Naive thymus-derived CD4-positive, alpha-beta T cell (primary cell): ENCODE results near the gene TET2. TPM values are rescaled to one million over a fixed set of nuclear protein-coding genes. Genes with fewer than 3 reads are reported as not detected.

Experiments
- ATAC-seq: fragments of 150-1000 bp; cut with Tn5 transposase; 2 replicates; pipeline ENCODE4 v1.10.0; 2021; ENCODE audit warnings: mild to moderate bottlenecking, moderate library complexity
- CTCF ChIA-PET: fragments of 350-600 bp; sonication (Branson Sonifier 250); formaldehyde crosslinking; loops from one replicate; lab custom pipeline; 2021; ENCODE audit warnings: antibody characterized with exemption; lab: Charles Lee
- POLR2A ChIA-PET: fragments of 350-600 bp; sonication (Branson Sonifier 250); formaldehyde crosslinking; loops from one replicate; lab custom pipeline; 2021; ENCODE audit warnings: antibody characterized with exemption, inconsistent platforms; lab: Charles Lee
- DNase-seq, 9 donors: peaks; one replicate each; pipeline versions ENCODE4 v3.0.0 to v3.0.0-alpha.2; 2020 to 2022; ENCODE audit warnings: mixed read lengths in 1 of 9
- H3K27ac ChIP-seq: one replicate; pipeline ENCODE4 v1.7.0; 2013; ENCODE audit warnings: mild to moderate bottlenecking, low read depth, low read length, moderate library complexity
- H3K27me3 ChIP-seq, 2 donors: one replicate each; pipeline ENCODE4 v1.7.0; 2013; ENCODE audit warnings: low read length in 2 of 2, mild to moderate bottlenecking in 2 of 2, moderate library complexity in 2 of 2; ENCODE audit not compliant: control insufficient read depth in 2 of 2, insufficient read depth in 2 of 2
- H3K36me3 ChIP-seq, 3 experiments: 1 replicate in 2 of 3; 2 replicates in 1 of 3; pipeline ENCODE4 v1.7.0; 2013; ENCODE audit warnings: low read length in 3 of 3, mild to moderate bottlenecking in 3 of 3, moderate library complexity in 1 of 3; ENCODE audit not compliant: insufficient read depth in 3 of 3, control insufficient read depth in 2 of 3
- H3K4me1 ChIP-seq, 2 donors: one replicate each; pipeline ENCODE4 v1.7.0; 2013; ENCODE audit warnings: low read length in 2 of 2, mild to moderate bottlenecking in 2 of 2, moderate library complexity in 1 of 2; ENCODE audit not compliant: control insufficient read depth in 2 of 2, insufficient read depth in 2 of 2
- H3K4me3 ChIP-seq: 2 replicates; pipeline ENCODE4 v1.7.0; 2013; ENCODE audit warnings: mild to moderate bottlenecking, low read length
- H3K9me3 ChIP-seq, 3 experiments: 1 replicate in 2 of 3; 2 replicates in 1 of 3; pipeline ENCODE4 v1.7.0; 2013; ENCODE audit warnings: low read length in 3 of 3; ENCODE audit not compliant: control insufficient read depth in 2 of 3
- H3K27ac Mint-ChIP-seq, 9 donors: one replicate each; pipeline ENCODE4 v1.8.0; 2020 to 2022; ENCODE audit warnings: mixed read lengths in 9 of 9, mild to moderate bottlenecking in 8 of 9, moderate library complexity in 5 of 9, inconsistent platforms in 2 of 9
- H3K27me3 Mint-ChIP-seq, 5 donors: one replicate each; pipeline ENCODE4 v1.8.0; 2021 to 2022; ENCODE audit warnings: mixed read lengths in 5 of 5, mild to moderate bottlenecking in 1 of 5
- H3K36me3 Mint-ChIP-seq, 5 donors: one replicate each; pipeline ENCODE4 v1.8.0; 2020 to 2022; ENCODE audit warnings: mixed read lengths in 5 of 5, mild to moderate bottlenecking in 3 of 5, inconsistent platforms in 1 of 5
- H3K4me1 Mint-ChIP-seq, 7 donors: one replicate each; pipeline ENCODE4 v1.8.0; 2020 to 2022; ENCODE audit warnings: mixed read lengths in 7 of 7, mild to moderate bottlenecking in 3 of 7, inconsistent platforms in 1 of 7
- H3K4me3 Mint-ChIP-seq, 10 donors: one replicate each; pipeline ENCODE4 v1.8.0; 2020 to 2022; ENCODE audit warnings: mild to moderate bottlenecking in 10 of 10, mixed read lengths in 10 of 10, moderate library complexity in 6 of 10, inconsistent platforms in 2 of 10
- H3K9me3 Mint-ChIP-seq, 11 donors: one replicate each; pipeline ENCODE4 v1.8.0; 2020 to 2022; ENCODE audit warnings: mixed read lengths in 11 of 11, mild to moderate bottlenecking in 4 of 11, inconsistent platforms in 1 of 11, moderate library complexity in 1 of 11
- intact Hi-C, 2 donors: fragments of 100-400 bp; cut with micrococcal nuclease; formaldehyde crosslinking; loops; one replicate each; pipeline ENCODE4 v1.15.1; 2023
- polyA plus RNA-seq, 2 donors: library from polyadenylated mRNA; unstranded; fragments of 300-500 nt; fragmentation: Illumina TruSeq; gene quantifications; one replicate each; pipeline ENCODE4 v1.2.3, GENCODE V29; 2021
- total RNA-seq, 6 experiments: library from RNA in 5 of 6; stranded (reverse) in 5 of 6; gene quantifications; 1 replicate in 5 of 6; 2 replicates in 1 of 6; pipeline ENCODE4 v1.2.3 and lab custom pipeline; 2021 to 2026

The TET2 gene
- total and polyA plus RNA-seq, 7 experiments from 2014 or later = 12.8 to 78.4 (median 19.0) TPM

GRCh38 chr4:105206214-105206613, 59.5 kb downstream of the TET2 start:
- H3K4me3 Mint-ChIP-seq = no peak overlapping the region
- peaks cover 5 to 33% (median 9%) of the 10 kb centered on the region in 7 donors for H3K4me1 Mint-ChIP-seq
- H3K27me3 Mint-ChIP-seq = no peaks in the 10 kb centered on the region
- intact Hi-C loops = no loop called here
- peaks cover 0 to 1% (median 0%) of the 10 kb centered on the region in 11 donors for H3K9me3 Mint-ChIP-seq
- CTCF ChIA-PET = no interaction called here
- no peaks in the 10 kb centered on the region for H3K4me1 ChIP-seq
- DNase-seq (no peak), ATAC-seq (no peak)
- POLR2A ChIA-PET = interaction anchor here (0.6 kb wide), 2 partner anchors 56 to 274 kb away, joined by 3 read pairs; no protein-coding TSS in a partner anchor
- H3K27ac ChIP-seq = no peak overlapping the region
- H3K27me3 ChIP-seq = no peaks in the 10 kb centered on the region
- no peaks in the 10 kb centered on the region for H3K9me3 ChIP-seq
- H3K36me3 Mint-ChIP-seq = peaks cover 0 to 55% (median 30%) of the 10 kb centered on the region in 5 donors
- no peaks in the 10 kb centered on the region for H3K36me3 ChIP-seq
- no peak overlapping the region for H3K27ac Mint-ChIP-seq
- no peak overlapping the region for H3K4me3 ChIP-seq

GRCh38 chr4:105207386-105207785, 60.7 kb downstream of the TET2 start:
- peaks cover 0 to 3% (median 0%) of the 10 kb centered on the region in 11 donors for H3K9me3 Mint-ChIP-seq
- no peak overlapping the region for H3K4me3 Mint-ChIP-seq
- H3K27me3 Mint-ChIP-seq = no peaks in the 10 kb centered on the region
- ChIA-PET CTCF (no interaction called here), POLR2A (no interaction called here)
- no peak for DNase-seq
- H3K4me1 Mint-ChIP-seq = peaks cover 5 to 37% (median 9%) of the 10 kb centered on the region in 7 donors
- H3K9me3 ChIP-seq = no peaks in the 10 kb centered on the region
- ATAC-seq = no peak
- no peaks in the 10 kb centered on the region for H3K4me1 ChIP-seq
- intact Hi-C loops = no loop called here
- peaks cover 0 to 56% (median 29%) of the 10 kb centered on the region in 5 donors for H3K36me3 Mint-ChIP-seq
- H3K4me3 ChIP-seq = no peak overlapping the region
- H3K36me3 ChIP-seq = no peaks in the 10 kb centered on the region
- no peaks in the 10 kb centered on the region for H3K27me3 ChIP-seq
- no peak overlapping the region for H3K27ac Mint-ChIP-seq
- no peak overlapping the region for H3K27ac ChIP-seq

GRCh38 chr4:105208561-105208960, 61.9 kb downstream of the TET2 start:
- H3K27me3 Mint-ChIP-seq = no peaks in the 10 kb centered on the region
- H3K9me3 Mint-ChIP-seq = peaks cover 0 to 3% (median 0%) of the 10 kb centered on the region in 11 donors
- DNase-seq (no peak), ATAC-seq (no peak)
- Histone ChIP-seq H3K9me3 (no peaks in the 10 kb centered on the region), H3K36me3 (no peaks in the 10 kb centered on the region), H3K27ac (no peak overlapping the region), H3K4me3 (no peak overlapping the region), H3K27me3 (no peaks in the 10 kb centered on the region), H3K4me1 (no peaks in the 10 kb centered on the region)
- peaks cover 3 to 37% (median 9%) of the 10 kb centered on the region in 7 donors for H3K4me1 Mint-ChIP-seq
- no peak overlapping the region for H3K27ac Mint-ChIP-seq
- CTCF ChIA-PET = no interaction called here
- peaks cover 0 to 47% (median 29%) of the 10 kb centered on the region in 5 donors for H3K36me3 Mint-ChIP-seq
- intact Hi-C loops = loop anchor here in 1 of 2 donors (2.0 kb wide), 1 partner anchor 16 kb away; no protein-coding TSS in a partner anchor
- H3K4me3 Mint-ChIP-seq = no peak overlapping the region
- POLR2A ChIA-PET = interaction anchor here (0.7 kb wide), 1 partner anchor 8 kb away, joined by 3 read pairs; no protein-coding TSS in a partner anchor

GRCh38 chr4:105210916-105211315, 64.2 kb downstream of the TET2 start:
- H3K27ac Mint-ChIP-seq = no peak overlapping the region
- intact Hi-C loops = no loop called here
- Histone ChIP-seq H3K27ac (no peak overlapping the region), H3K36me3 (no peaks in the 10 kb centered on the region), H3K4me1 (no peaks in the 10 kb centered on the region), H3K27me3 (no peaks in the 10 kb centered on the region), H3K4me3 (no peak overlapping the region), H3K9me3 (no peaks in the 10 kb centered on the region)
- H3K27me3 Mint-ChIP-seq = no peaks in the 10 kb centered on the region
- CTCF ChIA-PET = no interaction called here
- POLR2A ChIA-PET = no interaction called here
- H3K4me3 Mint-ChIP-seq = no peak overlapping the region
- no peak for DNase-seq
- peaks cover 14 to 45% (median 18%) of the 10 kb centered on the region in 7 donors for H3K4me1 Mint-ChIP-seq
- H3K36me3 Mint-ChIP-seq = peaks cover 0 to 45% (median 29%) of the 10 kb centered on the region in 5 donors
- peaks cover 0 to 3% (median 0%) of the 10 kb centered on the region in 11 donors for H3K9me3 Mint-ChIP-seq
- no peak for ATAC-seq

- H3K27ac Mint-ChIP-seq = peak overlapping the region in 1 of 9 donors; percentile 9
- H3K4me3 Mint-ChIP-seq = peak overlapping the region in 1 of 10 donors; percentile 2
- ChIA-PET CTCF (no interaction called here), POLR2A (no interaction called here)
- DNase-seq (no peak), ATAC-seq (no peak)
- H3K27me3 ChIP-seq = no peaks in the 10 kb centered on the region
- H3K27me3 Mint-ChIP-seq = no peaks in the 10 kb centered on the region
- no peak overlapping the region for H3K4me3 ChIP-seq
- H3K27ac ChIP-seq = no peak overlapping the region
- H3K9me3 Mint-ChIP-seq = peaks cover 0 to 3% (median 0%) of the 10 kb centered on the region in 11 donors
- H3K4me1 ChIP-seq = no peaks in the 10 kb centered on the region
- H3K4me1 Mint-ChIP-seq = peaks cover 10 to 33% (median 21%) of the 10 kb centered on the region in 7 donors
- intact Hi-C loops = no loop called here
- no peaks in the 10 kb centered on the region for H3K9me3 ChIP-seq
- no peaks in the 10 kb centered on the region for H3K36me3 ChIP-seq
- peaks cover 0 to 36% (median 27%) of the 10 kb centered on the region in 5 donors for H3K36me3 Mint-ChIP-seq
Observed at GRCh38 chr4:105215609-105216313, 69.1 kb downstream of the TET2 start.

GRCh38 chr4:105225500-105225899, 78.8 kb downstream of the TET2 start:
- Mint-ChIP-seq H3K4me1 (peaks cover 5 to 28% (median 17%) of the 10 kb centered on the region in 7 donors), H3K9me3 (peaks cover 0 to 3% (median 0%) of the 10 kb centered on the region in 11 donors), H3K27ac (peak overlapping the region in 1 of 9 donors; percentile 4), H3K36me3 (peaks cover 0 to 14% (median 0%) of the 10 kb centered on the region in 5 donors), H3K27me3 (no peaks in the 10 kb centered on the region), H3K4me3 (no peak overlapping the region)
- intact Hi-C loops = loop anchor here in 1 of 2 donors (2.0 kb wide), 1 partner anchor 17 kb away; no protein-coding TSS in a partner anchor
- H3K27me3 ChIP-seq = no peaks in the 10 kb centered on the region
- CTCF ChIA-PET = interaction anchor here (0.7 kb wide), 1 partner anchor 13 kb away, joined by 3 read pairs; no protein-coding TSS in a partner anchor
- no peaks in the 10 kb centered on the region for H3K4me1 ChIP-seq
- no peaks in the 10 kb centered on the region for H3K9me3 ChIP-seq
- H3K27ac ChIP-seq = no peak overlapping the region
- no peaks in the 10 kb centered on the region for H3K36me3 ChIP-seq
- DNase-seq (no peak), ATAC-seq (no peak)
- H3K4me3 ChIP-seq = no peak overlapping the region
- POLR2A ChIA-PET = interaction anchor here (0.8 kb wide), 1 partner anchor 28 kb away, joined by 4 read pairs; no protein-coding TSS in a partner anchor
